Measurements from ENCODE around the gene KRT2.

The KRT2 gene

DNA sequence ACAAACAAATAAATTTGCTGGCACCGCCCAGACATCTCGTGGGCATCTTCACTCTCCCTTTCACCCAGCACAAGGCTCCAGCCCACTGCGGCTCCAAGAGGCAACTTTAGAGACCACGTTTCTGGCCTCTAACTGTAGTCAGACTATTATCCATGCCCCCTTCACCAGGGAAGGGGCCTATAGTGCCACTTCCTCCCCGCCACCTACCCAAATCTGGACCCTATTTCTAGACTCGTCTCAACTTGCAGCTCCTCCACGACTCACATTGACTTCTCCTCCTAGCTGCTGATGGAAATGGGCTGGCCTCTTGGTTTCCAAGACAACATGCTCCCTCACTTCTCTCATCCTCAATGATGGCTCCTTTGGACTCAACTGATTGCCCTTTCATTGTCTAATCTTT lies 15.9 kb upstream of the KRT2 start:
- Histone ChIP-seq H3K9ac (ENCODE audit: low read length) (no peak overlapping the region), H2AFZ (ENCODE audit: low read depth, low read length) (no peak overlapping the region), H3K4me1 (ENCODE audit: control insufficient read depth, insufficient read depth, low read depth, low read length) (no peaks in the 10 kb centered on the region), H3K9me3 (ENCODE audit: control insufficient read depth, low read length) (no peaks in the 10 kb centered on the region), H2BK120ac (ENCODE audit: low read depth, low read length) (no peak overlapping the region), H3K23ac (ENCODE audit: low read length in 2 of 2) (no peak overlapping the region), H3K4me3 (ENCODE audit: insufficient read depth in 1 of 2, low read depth in 1 of 2, low read length in 2 of 2) (no peak overlapping the region), H3K14ac (ENCODE audit: low read length in 2 of 2) (no peak overlapping the region), H2BK12ac (ENCODE audit: low read length in 2 of 2) (no peak overlapping the region), H4K8ac (ENCODE audit: low read length) (no peak overlapping the region), H3K79me1 (replicated peaks; ENCODE audit: low read length, poor library complexity, severe bottlenecking) (no peaks in the 10 kb centered on the region), H3K4ac (ENCODE audit: low read depth in 1 of 2, low read length in 2 of 2) (no peak overlapping the region), H3K27me3 (ENCODE audit: control insufficient read depth in 1 of 2, insufficient read depth in 1 of 2, low read length in 2 of 2) (peaks cover 17 to 83% of the 10 kb centered on the region in 2 experiments), H3K18ac (ENCODE audit: low read depth in 1 of 2, low read length in 2 of 2) (no peak overlapping the region), H2BK5ac (ENCODE audit: low read depth, low read length, poor library complexity, severe bottlenecking) (no peak overlapping the region), H2BK15ac (ENCODE audit: low read depth, poor library complexity, severe bottlenecking) (no peak overlapping the region), H4K91ac (ENCODE audit: low read length) (no peak overlapping the region), H3K27ac (ENCODE audit: low read length, poor library complexity, severe bottlenecking) (no peak overlapping the region), H3K36me3 (ENCODE audit: control insufficient read depth in 1 of 2, insufficient read depth in 2 of 2, low read depth in 1 of 2, low read length in 2 of 2) (no peaks in the 10 kb centered on the region), H3K4me2 (ENCODE audit: low read length, poor library complexity, severe bottlenecking) (no peak overlapping the region), H2AK5ac (ENCODE audit: low read length, severe bottlenecking) (no peak overlapping the region)
- DNase-seq = no peak
- 72% methylated on average over 7 of the region's 7 CpGs for WGBS

DNA sequence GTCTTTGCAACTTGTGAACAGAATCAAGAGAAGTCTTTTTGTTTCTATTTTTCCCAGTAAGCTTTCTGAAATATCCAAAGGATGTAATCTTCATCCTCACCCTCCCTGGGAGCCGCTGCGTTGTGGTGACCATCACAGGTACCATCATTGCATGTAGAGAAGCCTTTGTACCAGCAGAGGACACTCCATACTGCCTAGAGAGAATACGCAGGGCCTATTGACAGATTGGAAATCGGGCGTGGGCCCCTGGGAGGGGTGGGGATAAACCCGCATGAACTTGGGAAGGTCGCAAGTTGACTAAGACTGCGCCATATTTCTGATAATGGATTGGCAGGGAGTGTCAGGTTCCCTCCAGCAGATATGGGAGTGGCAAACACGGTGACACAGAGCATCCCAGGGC lies 15.5 kb upstream of the KRT2 start:
- Histone ChIP-seq H3K23ac (ENCODE audit: low read length in 2 of 2) (no peak overlapping the region), H2BK15ac (ENCODE audit: low read depth, poor library complexity, severe bottlenecking) (no peak overlapping the region), H2BK5ac (ENCODE audit: low read depth, low read length, poor library complexity, severe bottlenecking) (no peak overlapping the region), H3K27me3 (ENCODE audit: control insufficient read depth in 1 of 2, insufficient read depth in 1 of 2, low read length in 2 of 2) (peaks cover 21 to 86% of the 10 kb centered on the region in 2 experiments), H3K4me3 (ENCODE audit: insufficient read depth in 1 of 2, low read depth in 1 of 2, low read length in 2 of 2) (no peak overlapping the region), H4K91ac (ENCODE audit: low read length) (no peak overlapping the region), H3K27ac (ENCODE audit: low read length, poor library complexity, severe bottlenecking) (no peak overlapping the region), H3K4ac (ENCODE audit: low read depth in 1 of 2, low read length in 2 of 2) (no peak overlapping the region), H3K14ac (ENCODE audit: low read length in 2 of 2) (no peak overlapping the region), H4K8ac (ENCODE audit: low read length) (no peak overlapping the region), H3K18ac (ENCODE audit: low read depth in 1 of 2, low read length in 2 of 2) (no peak overlapping the region), H2BK120ac (ENCODE audit: low read depth, low read length) (no peak overlapping the region), H3K4me1 (ENCODE audit: control insufficient read depth, insufficient read depth, low read depth, low read length) (no peaks in the 10 kb centered on the region), H2AK5ac (ENCODE audit: low read length, severe bottlenecking) (no peak overlapping the region), H3K4me2 (ENCODE audit: low read length, poor library complexity, severe bottlenecking) (no peak overlapping the region), H3K36me3 (ENCODE audit: control insufficient read depth in 1 of 2, insufficient read depth in 2 of 2, low read depth in 1 of 2, low read length in 2 of 2) (no peaks in the 10 kb centered on the region), H3K9me3 (ENCODE audit: control insufficient read depth, low read length) (no peaks in the 10 kb centered on the region), H3K79me1 (replicated peaks; ENCODE audit: low read length, poor library complexity, severe bottlenecking) (no peaks in the 10 kb centered on the region), H2AFZ (ENCODE audit: low read depth, low read length) (no peak overlapping the region), H3K9ac (ENCODE audit: low read length) (no peak overlapping the region), H2BK12ac (ENCODE audit: low read length in 2 of 2) (no peak overlapping the region)
- 52% methylated on average over 9 of the region's 9 CpGs for WGBS
- DNase-seq = no peak

DNA sequence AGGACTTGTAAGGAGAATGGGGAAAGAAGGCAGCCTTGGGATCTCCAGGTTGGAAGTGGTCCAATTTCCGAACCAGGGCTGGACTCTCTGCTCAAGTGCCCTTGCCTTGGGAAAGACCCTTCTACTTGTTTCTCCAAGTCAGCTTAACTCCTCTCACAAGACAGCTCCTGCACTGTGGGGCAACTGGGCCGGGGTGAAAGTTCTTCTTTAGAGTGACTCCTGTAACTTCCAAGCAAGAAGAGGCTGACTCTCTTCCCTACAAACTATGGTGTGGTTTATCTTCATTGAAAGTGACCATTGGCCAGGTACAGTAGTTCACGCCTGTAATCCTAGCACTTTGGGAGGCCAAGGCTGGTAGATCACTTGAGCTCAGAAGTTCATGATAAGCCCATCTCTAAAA lies 14.5 kb upstream of the KRT2 start:
- Histone ChIP-seq H2BK15ac (ENCODE audit: low read depth, poor library complexity, severe bottlenecking) (no peak overlapping the region), H3K18ac (ENCODE audit: low read depth in 1 of 2, low read length in 2 of 2) (no peak overlapping the region), H3K27me3 (ENCODE audit: control insufficient read depth in 1 of 2, insufficient read depth in 1 of 2, low read length in 2 of 2) (peaks cover 24 to 88% of the 10 kb centered on the region in 2 experiments), H2AK5ac (ENCODE audit: low read length, severe bottlenecking) (no peak overlapping the region), H4K8ac (ENCODE audit: low read length) (no peak overlapping the region), H3K79me1 (replicated peaks; ENCODE audit: low read length, poor library complexity, severe bottlenecking) (no peaks in the 10 kb centered on the region), H2BK5ac (ENCODE audit: low read depth, low read length, poor library complexity, severe bottlenecking) (no peak overlapping the region), H3K4me3 (ENCODE audit: insufficient read depth in 1 of 2, low read depth in 1 of 2, low read length in 2 of 2) (no peak overlapping the region), H3K23ac (ENCODE audit: low read length in 2 of 2) (no peak overlapping the region), H3K36me3 (ENCODE audit: control insufficient read depth in 1 of 2, insufficient read depth in 2 of 2, low read depth in 1 of 2, low read length in 2 of 2) (no peaks in the 10 kb centered on the region), H3K4me2 (ENCODE audit: low read length, poor library complexity, severe bottlenecking) (no peak overlapping the region), H3K4me1 (ENCODE audit: control insufficient read depth, insufficient read depth, low read depth, low read length) (no peaks in the 10 kb centered on the region), H2AFZ (ENCODE audit: low read depth, low read length) (no peak overlapping the region), H3K14ac (ENCODE audit: low read length in 2 of 2) (no peak overlapping the region), H4K91ac (ENCODE audit: low read length) (no peak overlapping the region), H3K27ac (ENCODE audit: low read length, poor library complexity, severe bottlenecking) (no peak overlapping the region), H3K4ac (ENCODE audit: low read depth in 1 of 2, low read length in 2 of 2) (no peak overlapping the region), H2BK120ac (ENCODE audit: low read depth, low read length) (no peak overlapping the region), H3K9ac (ENCODE audit: low read length) (no peak overlapping the region), H3K9me3 (ENCODE audit: control insufficient read depth, low read length) (no peaks in the 10 kb centered on the region), H2BK12ac (ENCODE audit: low read length in 2 of 2) (no peak overlapping the region)
- no peak for DNase-seq
- 90% methylated on average over 1 of the region's 3 CpGs for WGBS

DNA sequence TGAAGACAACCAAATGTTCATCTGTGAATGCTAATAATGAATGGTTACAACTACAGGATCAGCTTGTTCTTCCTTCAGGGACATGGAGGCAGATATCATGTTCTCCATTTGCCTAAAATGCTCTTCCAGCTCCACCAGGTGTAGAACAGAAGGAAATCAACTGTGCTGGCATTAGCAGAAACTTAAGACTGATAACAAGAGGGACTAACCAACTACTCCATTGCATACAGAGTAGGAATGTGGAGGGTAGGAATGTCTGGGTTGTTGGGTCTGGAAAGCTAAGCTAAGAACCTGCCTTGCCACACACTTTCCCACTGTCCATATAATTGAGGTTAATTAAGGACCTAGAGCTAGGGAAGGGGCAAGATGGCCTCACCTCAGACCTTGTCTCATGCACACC lies 11.4 kb upstream of the KRT2 start:
- no peak overlapping the region for H3K23ac ChIP-seq (ENCODE audit: low read length in 2 of 2)
- H3K4me1 ChIP-seq (ENCODE audit: control insufficient read depth, insufficient read depth, low read depth, low read length) = no peaks in the 10 kb centered on the region
- H2BK120ac ChIP-seq (ENCODE audit: low read depth, low read length) = no peak overlapping the region
- no peak overlapping the region for H4K8ac ChIP-seq (ENCODE audit: low read length)
- no peak overlapping the region for H2BK15ac ChIP-seq (ENCODE audit: low read depth, poor library complexity, severe bottlenecking)
- H3K4me2 ChIP-seq (ENCODE audit: low read length, poor library complexity, severe bottlenecking) = no peak overlapping the region
- no peak overlapping the region for H3K14ac ChIP-seq (ENCODE audit: low read length in 2 of 2)
- H3K18ac ChIP-seq (ENCODE audit: low read depth in 1 of 2, low read length in 2 of 2) = no peak overlapping the region
- no peak overlapping the region for H3K4me3 ChIP-seq (ENCODE audit: insufficient read depth in 1 of 2, low read depth in 1 of 2, low read length in 2 of 2)
- H2AK5ac ChIP-seq (ENCODE audit: low read length, severe bottlenecking) = no peak overlapping the region
- H4K91ac ChIP-seq (ENCODE audit: low read length) = no peak overlapping the region
- H3K9ac ChIP-seq (ENCODE audit: low read length) = no peak overlapping the region
- no peak overlapping the region for H2BK12ac ChIP-seq (ENCODE audit: low read length in 2 of 2)
- H3K27ac ChIP-seq (ENCODE audit: low read length, poor library complexity, severe bottlenecking) = no peak overlapping the region
- no peak overlapping the region for H2BK5ac ChIP-seq (ENCODE audit: low read depth, low read length, poor library complexity, severe bottlenecking)
- H3K36me3 ChIP-seq (ENCODE audit: control insufficient read depth in 1 of 2, insufficient read depth in 2 of 2, low read depth in 1 of 2, low read length in 2 of 2) = no peaks in the 10 kb centered on the region
- H3K79me1 ChIP-seq (replicated peaks; ENCODE audit: low read length, poor library complexity, severe bottlenecking) = no peaks in the 10 kb centered on the region
- H3K27me3 ChIP-seq (ENCODE audit: control insufficient read depth in 1 of 2, insufficient read depth in 1 of 2, low read length in 2 of 2) = peaks cover 22 to 86% of the 10 kb centered on the region in 2 experiments
- no peak overlapping the region for H2AFZ ChIP-seq (ENCODE audit: low read depth, low read length)
- no peaks in the 10 kb centered on the region for H3K9me3 ChIP-seq (ENCODE audit: control insufficient read depth, low read length)
- no peak overlapping the region for H3K4ac ChIP-seq (ENCODE audit: low read depth in 1 of 2, low read length in 2 of 2)
- DNase-seq = no peak

All from mesenchymal stem cell (in vitro differentiated cells and primary cell).